ENCODE data around the gene EMC8.

- TF ChIP-seq CTCF (IDR thresholded peaks at IDR 0.05) = no peak
- TF ChIP-seq POLR2A (IDR thresholded peaks at IDR 0.05) = no peak
Observed at GRCh38 chr16:85774136-85774535, 25.2 kb downstream of the EMC8 start.

Data from uterus (tissue), 2 donors.